Activated T-cell treated with anti-CD3 and anti-CD28 coated beads, Interleukin-2, amount 50 U/mL, for 24 hours (primary cell): ENCODE results near the gene FAM222B.

Source experiments
- DNase-seq: peaks from one replicate; pipeline ENCODE4 v3.0.0-alpha.2; 2020
- H3K27ac Mint-ChIP-seq: 2 replicates; pipeline ENCODE4 v1.8.0; 2020; ENCODE audit warnings: mild to moderate bottlenecking, mixed read lengths
- H3K27me3 Mint-ChIP-seq: 2 replicates; pipeline ENCODE4 v1.8.0; 2020; ENCODE audit warnings: mixed read lengths
- H3K36me3 Mint-ChIP-seq: 2 replicates; pipeline ENCODE4 v1.8.0; 2020; ENCODE audit warnings: low read depth, mixed read lengths
- H3K4me1 Mint-ChIP-seq: 2 replicates; pipeline ENCODE4 v1.8.0; 2020; ENCODE audit warnings: low read depth, mixed read lengths
- H3K4me3 Mint-ChIP-seq: 2 replicates; pipeline ENCODE4 v1.8.0; 2020; ENCODE audit warnings: mild to moderate bottlenecking, moderate library complexity, mixed read lengths
- H3K9me3 Mint-ChIP-seq: 2 replicates; pipeline ENCODE4 v1.8.0; 2020; ENCODE audit warnings: mixed read lengths

FAM222B gene, protein sequence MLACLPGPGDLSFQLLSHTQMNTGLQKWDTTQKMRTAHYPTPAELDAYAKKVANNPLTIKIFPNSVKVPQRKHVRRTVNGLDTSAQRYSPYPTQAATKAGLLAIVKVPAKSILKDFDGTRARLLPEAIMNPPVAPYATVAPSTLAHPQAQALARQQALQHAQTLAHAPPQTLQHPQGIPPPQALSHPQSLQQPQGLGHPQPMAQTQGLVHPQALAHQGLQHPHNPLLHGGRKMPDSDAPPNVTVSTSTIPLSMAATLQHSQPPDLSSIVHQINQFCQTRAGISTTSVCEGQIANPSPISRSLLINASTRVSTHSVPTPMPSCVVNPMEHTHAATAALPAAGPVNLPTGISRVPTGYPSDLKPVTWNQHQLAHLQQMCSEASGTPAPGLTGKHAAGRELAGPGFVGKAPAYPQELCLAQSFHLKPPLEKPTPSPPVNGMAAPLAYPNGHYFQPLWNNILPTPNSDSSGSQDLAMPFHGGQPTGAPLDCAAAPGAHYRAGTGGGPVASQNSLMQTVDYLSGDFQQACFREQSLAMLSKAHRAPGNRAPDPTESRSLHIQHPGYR

GRCh38 chr17:28842282-28843012 lies at the start of gene FAM222B:
FAM222B (minus strand) TSS chr17:28842790; CDS start chr17:28766667, 76,123 bp downstream.
- Mint-ChIP-seq H3K4me1 (peaks cover 30% of the 10 kb centered on the region), H3K36me3 (peaks cover 23% of the 10 kb centered on the region), H3K27me3 (no peaks in the 10 kb centered on the region), H3K4me3 (peak within 1 kb of the TSS; percentile 99), H3K9me3 (no peaks in the 10 kb centered on the region), H3K27ac (peak within 1 kb of the TSS; percentile 98)
- DNase-seq: peak; percentile 88

GRCh38 chr17:28892024-28892423 lies 49.4 kb upstream of the FAM222B start:
- Mint-ChIP-seq H3K4me1 (peaks cover 68% of the 10 kb centered on the region), H3K4me3 (peak overlapping the region; percentile 46), H3K36me3 (peaks cover 48% of the 10 kb centered on the region), H3K9me3 (no peaks in the 10 kb centered on the region), H3K27me3 (no peaks in the 10 kb centered on the region), H3K27ac (peak overlapping the region; percentile 87)
- no peak for DNase-seq

DNA sequence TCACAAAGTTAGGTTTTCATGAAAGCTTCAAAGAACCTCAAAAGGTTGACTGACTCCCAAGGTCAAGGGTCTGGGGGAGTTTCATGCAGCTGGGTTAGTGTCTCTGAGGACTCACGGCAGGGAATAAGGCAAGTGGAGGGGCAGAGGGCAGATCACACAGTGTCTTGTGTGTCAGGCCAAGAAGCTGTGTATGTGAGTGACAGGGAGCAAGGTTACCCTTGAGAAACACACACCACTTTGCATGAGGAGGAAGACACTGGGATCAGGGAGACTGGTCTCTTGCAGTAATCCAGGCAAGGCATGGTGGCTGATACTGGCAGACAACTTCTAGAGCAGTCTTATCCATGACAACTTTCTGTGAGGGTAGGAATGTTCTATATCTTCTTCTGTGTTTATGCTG lies 48.6 kb upstream of the FAM222B start:
- H3K4me3 Mint-ChIP-seq: peak overlapping the region; percentile 46
- H3K9me3 Mint-ChIP-seq: no peaks in the 10 kb centered on the region
- peak overlapping the region; percentile 87 for H3K27ac Mint-ChIP-seq

GRCh38 chr17:28889996-28890395 lies 47.4 kb upstream of the FAM222B start:
- no peak overlapping the region for H3K4me3 Mint-ChIP-seq
- peaks cover 51% of the 10 kb centered on the region for H3K4me1 Mint-ChIP-seq
- no peaks in the 10 kb centered on the region for H3K27me3 Mint-ChIP-seq
- peak overlapping the region; percentile 77 for H3K27ac Mint-ChIP-seq
- no peak for DNase-seq
- peaks cover 43% of the 10 kb centered on the region for H3K36me3 Mint-ChIP-seq
- no peaks in the 10 kb centered on the region for H3K9me3 Mint-ChIP-seq

More for the DNA sequence above, 48.6 kb upstream of the FAM222B start:
- no peak for DNase-seq
- peaks cover 42% of the 10 kb centered on the region for H3K36me3 Mint-ChIP-seq
- no peaks in the 10 kb centered on the region for H3K27me3 Mint-ChIP-seq
- peaks cover 61% of the 10 kb centered on the region for H3K4me1 Mint-ChIP-seq

DNA sequence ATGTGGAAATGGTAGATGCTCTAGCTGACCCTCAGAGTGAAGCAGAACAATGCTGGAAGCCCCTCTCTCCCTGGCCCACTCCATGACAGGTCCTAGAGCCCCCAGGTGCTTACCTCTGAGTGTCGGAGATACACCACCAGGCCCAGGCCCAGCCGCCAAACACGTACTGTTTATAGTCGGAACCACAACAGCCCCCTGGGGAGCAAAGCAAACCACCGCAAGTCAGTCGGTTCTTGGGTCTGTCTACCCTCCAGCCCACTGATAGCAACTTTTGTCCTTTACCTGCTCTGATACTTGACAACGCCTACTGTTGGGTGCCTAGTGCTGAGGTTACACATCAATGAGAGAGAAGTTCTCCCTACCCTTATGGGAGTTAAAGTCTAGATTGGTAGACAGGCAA lies 46.2 kb upstream of the FAM222B start:
- Mint-ChIP-seq H3K4me1 (peaks cover 45% of the 10 kb centered on the region), H3K27ac (no peak overlapping the region), H3K27me3 (no peaks in the 10 kb centered on the region), H3K4me3 (no peak overlapping the region), H3K9me3 (no peaks in the 10 kb centered on the region), H3K36me3 (peaks cover 54% of the 10 kb centered on the region)
- DNase-seq: no peak

- Mint-ChIP-seq H3K27ac (peak overlapping the region; percentile 11), H3K9me3 (no peaks in the 10 kb centered on the region), H3K36me3 (peaks cover 54% of the 10 kb centered on the region), H3K4me1 (peaks cover 37% of the 10 kb centered on the region), H3K27me3 (no peaks in the 10 kb centered on the region), H3K4me3 (no peak overlapping the region)
- no peak for DNase-seq
Observed at GRCh38 chr17:28887871-28888471, 45.4 kb upstream of the FAM222B start.

DNA sequence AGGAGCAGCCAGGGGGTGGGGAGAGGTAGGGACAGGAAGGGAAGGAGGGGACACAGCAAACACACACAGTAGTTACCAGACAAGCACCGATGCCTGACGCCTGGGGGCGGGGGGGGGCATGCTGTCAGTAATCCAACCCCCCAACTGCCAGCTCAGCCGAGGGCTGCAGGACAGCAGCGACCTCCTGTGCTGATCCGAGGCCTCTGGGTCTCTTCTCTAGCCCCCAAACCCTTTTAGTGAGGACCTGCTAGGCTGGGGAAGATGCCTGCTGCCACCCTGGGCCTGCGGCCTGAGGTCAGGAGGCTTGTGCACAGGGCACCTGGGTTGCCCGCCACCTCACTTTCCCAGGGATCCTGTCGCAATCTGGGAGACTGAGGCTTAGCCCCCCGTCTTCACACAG lies 43.4 kb upstream of the FAM222B start:
- H3K27me3 Mint-ChIP-seq: no peaks in the 10 kb centered on the region
- no peak overlapping the region for H3K4me3 Mint-ChIP-seq
- H3K36me3 Mint-ChIP-seq: peaks cover 57% of the 10 kb centered on the region
- no peak for DNase-seq
- no peak overlapping the region for H3K27ac Mint-ChIP-seq
- peaks cover 19% of the 10 kb centered on the region for H3K4me1 Mint-ChIP-seq
- H3K9me3 Mint-ChIP-seq: no peaks in the 10 kb centered on the region

GRCh38 chr17:28885363-28885762 lies 42.8 kb upstream of the FAM222B start:
- Mint-ChIP-seq H3K4me3 (no peak overlapping the region), H3K27ac (peak overlapping the region; percentile 30), H3K9me3 (no peaks in the 10 kb centered on the region), H3K36me3 (peaks cover 62% of the 10 kb centered on the region), H3K4me1 (peaks cover 15% of the 10 kb centered on the region), H3K27me3 (no peaks in the 10 kb centered on the region)
- DNase-seq: no peak

- Mint-ChIP-seq H3K9me3 (no peaks in the 10 kb centered on the region), H3K4me1 (peaks cover 9% of the 10 kb centered on the region), H3K27ac (peak overlapping the region; percentile 59), H3K36me3 (peaks cover 70% of the 10 kb centered on the region), H3K4me3 (no peak overlapping the region), H3K27me3 (no peaks in the 10 kb centered on the region)
- no peak for DNase-seq
Observed at GRCh38 chr17:28883967-28884702, 41.5 kb upstream of the FAM222B start.

DNA sequence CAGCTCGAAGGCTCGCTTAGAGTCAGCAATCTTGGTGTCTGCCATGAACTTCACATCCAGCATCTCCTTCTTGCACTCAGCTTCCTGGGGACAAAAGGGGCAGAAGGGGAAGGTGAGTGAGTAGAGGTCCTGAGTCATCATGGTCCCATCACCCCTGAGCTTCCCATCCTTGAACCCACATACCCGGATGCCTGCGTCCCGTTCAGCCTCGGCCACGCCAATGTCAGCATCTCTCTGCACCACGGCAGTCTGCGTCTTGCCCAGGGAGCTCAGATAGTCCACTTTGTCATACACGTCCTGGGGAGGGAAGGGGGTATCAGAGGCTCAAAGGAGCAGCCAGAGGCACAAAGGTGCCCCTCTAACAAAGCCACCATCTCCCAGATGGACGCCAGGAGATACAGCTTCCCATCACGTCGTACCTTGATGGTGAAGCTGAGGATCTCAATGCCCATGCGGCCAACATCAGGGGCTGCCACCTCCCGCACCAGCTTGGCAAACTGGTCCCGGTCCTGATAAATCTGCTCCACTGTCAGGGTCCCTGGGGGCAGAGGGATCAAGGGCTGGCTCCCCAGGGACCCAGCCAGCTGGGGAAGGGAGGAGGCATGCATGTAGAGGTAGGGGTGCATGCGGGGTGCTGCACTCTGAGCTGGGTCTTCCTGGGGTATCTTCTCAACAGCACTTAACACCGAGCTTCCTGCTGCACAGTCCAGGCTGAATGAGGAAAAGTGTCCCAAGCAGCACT lies 39.7 kb upstream of the FAM222B start:
- no peak for DNase-seq
- Mint-ChIP-seq H3K4me1 (peaks cover 14% of the 10 kb centered on the region), H3K36me3 (peaks cover 80% of the 10 kb centered on the region), H3K9me3 (no peaks in the 10 kb centered on the region), H3K27me3 (no peaks in the 10 kb centered on the region), H3K4me3 (no peak overlapping the region), H3K27ac (peak overlapping the region; percentile 37)

GRCh38 chr17:28881533-28882056 lies 39.0 kb upstream of the FAM222B start:
- Mint-ChIP-seq H3K27ac (peak overlapping the region; percentile 37), H3K27me3 (no peaks in the 10 kb centered on the region), H3K9me3 (no peaks in the 10 kb centered on the region), H3K36me3 (peaks cover 81% of the 10 kb centered on the region), H3K4me1 (peaks cover 20% of the 10 kb centered on the region), H3K4me3 (no peak overlapping the region)
- no peak for DNase-seq

DNA sequence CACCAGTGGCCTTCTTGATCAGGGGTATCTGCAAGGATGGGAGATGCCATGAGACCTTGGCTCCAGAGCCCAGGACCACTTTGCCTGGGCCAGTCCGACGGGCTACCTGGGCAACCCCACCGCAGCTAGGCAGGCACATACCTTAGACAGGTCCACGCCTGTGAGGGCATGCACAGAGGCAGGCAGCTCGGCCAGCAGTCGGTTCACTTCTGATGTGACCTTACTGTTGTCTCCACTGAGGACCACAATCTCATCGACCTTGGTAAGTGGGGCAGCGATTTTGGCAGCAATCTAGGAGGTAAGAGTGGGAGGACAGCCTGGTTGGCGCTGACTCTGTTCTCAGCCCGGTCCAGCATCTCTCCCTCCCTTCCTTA lies 38.0 kb upstream of the FAM222B start:
- DNase-seq: no peak
- Mint-ChIP-seq H3K27ac (no peak overlapping the region), H3K9me3 (no peaks in the 10 kb centered on the region), H3K4me1 (peaks cover 31% of the 10 kb centered on the region), H3K27me3 (no peaks in the 10 kb centered on the region), H3K4me3 (no peak overlapping the region), H3K36me3 (peaks cover 76% of the 10 kb centered on the region)

DNA sequence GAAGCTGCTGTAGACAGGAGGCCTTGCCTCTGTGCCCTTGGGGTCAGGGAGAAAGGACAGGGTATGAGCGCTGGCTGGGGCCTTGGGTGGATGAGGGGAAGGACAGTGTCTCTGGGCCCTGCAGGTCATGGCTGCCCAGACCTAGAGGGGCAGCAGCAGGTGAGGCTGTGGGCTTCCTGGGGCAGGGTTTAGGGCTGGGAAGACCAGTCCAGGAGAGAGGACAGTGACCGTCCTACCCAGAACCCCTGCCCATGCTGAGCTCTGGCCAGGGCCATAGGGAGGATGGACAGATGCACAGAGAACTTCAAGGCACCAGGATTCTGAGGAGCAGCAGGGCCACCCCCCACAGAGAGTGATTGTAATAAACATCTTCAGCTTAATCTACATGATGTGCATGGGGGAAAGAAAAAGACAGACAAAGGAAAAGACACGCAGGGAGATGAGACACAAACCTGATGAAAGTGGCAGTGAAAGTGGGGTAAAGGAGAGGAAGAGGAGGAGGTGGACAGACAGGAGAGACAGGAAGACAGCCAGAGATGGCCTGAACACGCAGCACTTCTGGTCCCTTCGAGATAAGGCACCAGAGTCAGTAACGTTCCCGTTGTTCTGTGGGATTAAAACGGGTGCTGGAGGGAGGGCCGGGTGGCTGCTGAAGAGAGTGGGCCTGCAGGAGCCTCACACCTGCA lies 37.4 kb upstream of the FAM222B start:
- peak overlapping the region; percentile 24 for H3K27ac Mint-ChIP-seq
- no peaks in the 10 kb centered on the region for H3K27me3 Mint-ChIP-seq
- peaks cover 70% of the 10 kb centered on the region for H3K36me3 Mint-ChIP-seq
- H3K4me1 Mint-ChIP-seq: peaks cover 35% of the 10 kb centered on the region
- no peak overlapping the region for H3K4me3 Mint-ChIP-seq
- no peak for DNase-seq
- no peaks in the 10 kb centered on the region for H3K9me3 Mint-ChIP-seq
